NCI-H1930 (cell line): ENCODE results near the gene SLC5A2.
A peak's percentile ranks its signal among the peaks of the same experiment; 100 is the strongest.
"Not testable (repeated sequence)": the region's sequence is repeated elsewhere in the genome, so short reads cannot be mapped to it uniquely, and the experiment has no call there.

ENCODE experiments used
- DNase-seq, 2 experiments: peaks; one replicate each; lab custom pipeline; 2025; lab: John Stamatoyannopoulos, UW

Gene SLC5A2

DNA sequence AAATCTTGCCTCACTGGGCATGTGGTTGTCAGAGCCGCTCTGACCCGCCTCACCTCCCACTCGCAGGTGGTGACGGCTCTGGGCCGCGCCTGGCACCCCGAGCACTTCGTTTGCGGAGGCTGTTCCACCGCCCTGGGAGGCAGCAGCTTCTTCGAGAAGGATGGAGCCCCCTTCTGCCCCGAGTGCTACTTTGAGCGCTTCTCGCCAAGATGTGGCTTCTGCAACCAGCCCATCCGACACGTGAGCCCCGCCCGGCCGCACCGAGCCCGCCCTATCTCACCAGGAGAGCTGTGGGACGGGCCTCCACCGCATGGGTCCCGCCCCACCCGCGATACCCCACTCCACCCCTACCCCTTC is 7.0 kb upstream of the SLC5A2 start:
- no peak for DNase-seq

DNA sequence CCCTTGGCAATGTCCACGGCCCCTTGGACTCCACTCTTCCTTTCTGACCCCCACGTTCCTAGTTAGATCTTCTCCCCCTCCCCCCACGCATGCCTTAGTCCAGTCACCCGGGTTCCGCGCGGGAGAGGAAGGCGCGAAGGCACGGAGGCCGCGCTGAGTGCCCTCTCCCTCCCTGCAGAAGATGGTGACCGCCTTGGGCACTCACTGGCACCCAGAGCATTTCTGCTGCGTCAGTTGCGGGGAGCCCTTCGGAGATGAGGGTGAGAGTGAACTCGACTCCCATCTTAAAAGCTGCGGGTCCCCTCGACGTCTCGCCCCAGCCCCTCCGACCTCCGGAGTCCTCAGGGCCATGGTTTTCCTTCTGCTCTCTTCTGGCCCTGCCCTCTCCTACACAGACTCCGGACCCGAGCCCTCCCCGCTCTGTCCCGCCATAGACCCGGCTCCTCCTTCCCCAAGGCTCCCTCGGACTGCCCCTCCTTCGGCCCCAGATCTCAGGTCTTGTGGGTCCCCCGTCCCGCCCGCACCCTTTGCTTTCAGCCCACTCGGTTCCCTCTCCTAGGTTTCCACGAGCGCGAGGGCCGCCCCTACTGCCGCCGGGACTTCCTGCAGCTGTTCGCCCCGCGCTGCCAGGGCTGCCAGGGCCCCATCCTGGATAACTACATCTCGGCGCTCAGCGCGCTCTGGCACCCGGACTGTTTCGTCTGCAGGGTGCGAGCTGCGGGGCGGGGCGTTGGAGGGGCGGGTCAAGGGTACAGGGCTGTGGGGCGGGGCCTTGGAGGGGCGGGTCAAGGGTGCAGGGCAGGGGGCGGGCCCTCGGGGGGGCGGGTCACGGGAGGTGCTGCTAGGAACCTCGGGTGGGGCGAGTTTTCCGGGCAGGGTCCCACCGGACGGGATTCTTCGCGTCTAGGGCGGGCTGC is 6.4 kb upstream of the SLC5A2 start:
- peak; percentile 43 to 57 for DNase-seq

DNA sequence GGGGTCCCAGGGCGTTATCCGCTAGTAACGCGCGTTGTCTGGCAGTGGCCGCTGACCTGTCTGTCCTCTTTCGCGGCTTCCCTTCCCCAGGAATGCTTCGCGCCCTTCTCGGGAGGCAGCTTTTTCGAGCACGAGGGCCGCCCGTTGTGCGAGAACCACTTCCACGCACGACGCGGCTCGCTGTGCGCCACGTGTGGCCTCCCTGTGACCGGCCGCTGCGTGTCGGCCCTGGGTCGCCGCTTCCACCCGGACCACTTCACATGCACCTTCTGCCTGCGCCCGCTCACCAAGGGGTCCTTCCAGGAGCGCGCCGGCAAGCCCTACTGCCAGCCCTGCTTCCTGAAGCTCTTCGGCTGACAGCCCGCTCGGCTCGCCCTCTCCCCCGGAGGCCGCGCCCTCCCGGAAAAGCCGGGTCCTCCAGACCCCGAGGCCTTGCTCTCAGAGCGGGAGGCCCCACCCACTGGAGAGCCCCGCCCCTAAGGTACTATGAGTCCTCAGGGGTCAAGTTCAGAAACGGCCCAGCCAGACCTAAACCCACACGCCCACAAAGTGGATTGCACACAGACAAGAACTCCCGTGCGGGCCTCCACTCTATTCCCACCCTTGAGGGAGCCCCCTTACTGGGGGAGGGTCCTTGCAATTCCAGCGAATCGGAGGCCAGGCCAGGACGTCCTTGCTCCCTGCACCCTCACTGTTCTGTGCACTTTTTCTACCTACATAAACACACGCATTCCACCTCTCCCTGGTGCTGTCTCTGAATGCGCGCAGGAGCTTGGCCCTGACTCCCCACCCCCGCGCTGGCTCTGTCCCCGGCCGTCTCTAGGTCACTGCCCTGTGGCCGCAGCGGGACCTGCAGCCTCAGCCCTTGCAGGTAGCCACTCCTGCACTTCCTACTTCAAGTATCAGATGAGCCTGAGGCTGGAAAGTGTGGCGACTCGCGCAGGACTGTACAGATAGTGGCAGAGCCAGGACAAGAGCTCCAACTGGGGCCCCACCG is 5.4 kb upstream of the SLC5A2 start:
- DNase-seq = peak in 1 of 2 experiments; percentile 21

DNA sequence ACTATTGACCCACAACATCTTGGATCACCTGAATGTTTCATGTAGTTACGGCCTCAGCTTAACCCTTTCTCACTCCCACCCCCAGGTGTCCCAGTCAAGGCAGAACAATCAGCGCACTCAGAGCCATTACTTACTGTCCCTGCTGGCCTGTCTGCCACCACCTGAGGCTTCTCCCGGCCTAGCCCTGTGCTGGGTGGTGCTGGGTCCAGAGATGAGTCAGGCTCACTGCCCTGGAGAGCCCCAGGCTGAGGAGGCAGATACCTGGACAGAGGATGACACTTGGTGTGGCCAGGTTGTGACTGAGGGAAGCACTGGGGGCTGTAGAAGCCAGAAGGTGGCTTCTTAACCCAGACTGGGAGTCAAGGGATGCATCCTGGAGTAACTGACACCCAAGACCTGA is 4.0 kb upstream of the SLC5A2 start:
- DNase-seq = no peak

DNA sequence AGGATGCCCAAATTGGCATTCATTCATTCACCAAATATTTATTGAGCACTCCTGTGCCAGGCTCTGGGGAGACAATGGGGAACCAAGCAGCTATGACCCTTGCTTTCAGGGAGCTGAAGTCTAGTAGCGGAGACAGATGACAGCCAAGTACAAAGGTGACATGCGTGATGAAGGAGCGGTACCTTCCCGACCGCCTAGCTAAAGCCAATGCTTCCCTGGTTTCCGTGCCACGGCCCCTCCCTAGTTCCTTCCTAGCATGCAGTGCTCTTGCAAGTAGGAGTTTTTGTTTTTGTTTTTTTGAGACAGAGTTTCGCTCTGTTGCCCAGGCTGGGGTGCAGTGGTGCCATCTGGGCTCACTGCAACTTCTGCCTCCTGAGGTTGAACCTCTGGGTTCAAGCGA is 3.2 kb upstream of the SLC5A2 start:
- DNase-seq = no peak

DNA sequence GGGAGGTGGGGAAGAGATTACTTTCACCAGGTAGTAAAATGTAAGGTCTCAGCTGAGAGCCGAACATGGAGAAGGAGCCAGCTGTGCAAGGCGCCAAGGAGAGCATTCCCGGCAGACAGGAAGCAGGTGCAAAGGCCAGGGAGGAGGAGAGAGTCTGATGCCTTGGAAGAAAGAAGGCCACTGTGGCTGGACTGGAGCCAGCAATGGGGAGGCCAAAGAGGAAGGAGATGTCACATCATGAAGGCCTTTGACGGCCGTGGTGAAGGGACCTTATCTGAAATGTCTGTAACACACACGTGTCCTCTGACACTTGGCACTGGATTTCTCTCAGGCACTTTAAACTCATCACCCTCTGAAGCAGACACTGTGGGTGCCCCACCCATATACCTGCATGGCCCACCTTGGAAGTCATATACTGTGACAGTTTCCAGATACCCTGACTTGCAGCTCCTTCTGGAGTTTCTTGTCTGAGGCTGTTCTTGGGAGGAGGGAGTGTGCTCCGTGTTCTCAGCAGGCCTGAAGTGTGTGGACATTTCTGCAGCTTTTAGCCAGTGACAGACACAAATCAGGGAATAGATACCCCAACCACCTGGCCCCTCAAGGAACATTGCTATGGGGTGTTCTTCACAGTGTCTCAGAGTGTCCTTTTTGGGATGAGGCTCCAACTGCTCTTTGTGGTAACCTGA is 1.9 kb upstream of the SLC5A2 start:
- no peak for DNase-seq

DNA sequence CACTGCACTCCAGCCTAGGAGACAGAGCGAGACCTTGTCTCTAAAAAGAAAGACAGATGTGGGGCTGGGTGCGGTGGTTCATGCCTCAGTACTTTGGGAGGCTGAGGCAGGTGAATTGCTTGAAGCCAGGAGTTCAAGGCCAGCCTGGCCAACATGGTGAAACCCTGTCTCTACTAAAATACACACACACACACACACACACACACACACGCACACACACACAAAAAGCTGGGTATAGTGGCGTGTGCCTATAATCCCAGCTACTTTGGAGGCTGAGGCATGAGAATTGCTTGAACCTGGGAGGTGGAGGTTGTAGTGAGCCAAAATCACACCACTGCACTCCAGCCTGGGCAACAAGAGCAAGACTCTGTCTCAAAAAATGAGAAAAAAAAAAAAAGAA is 1.1 kb downstream of the SLC5A2 start:
- DNase-seq = not testable (repeated sequence)

DNA sequence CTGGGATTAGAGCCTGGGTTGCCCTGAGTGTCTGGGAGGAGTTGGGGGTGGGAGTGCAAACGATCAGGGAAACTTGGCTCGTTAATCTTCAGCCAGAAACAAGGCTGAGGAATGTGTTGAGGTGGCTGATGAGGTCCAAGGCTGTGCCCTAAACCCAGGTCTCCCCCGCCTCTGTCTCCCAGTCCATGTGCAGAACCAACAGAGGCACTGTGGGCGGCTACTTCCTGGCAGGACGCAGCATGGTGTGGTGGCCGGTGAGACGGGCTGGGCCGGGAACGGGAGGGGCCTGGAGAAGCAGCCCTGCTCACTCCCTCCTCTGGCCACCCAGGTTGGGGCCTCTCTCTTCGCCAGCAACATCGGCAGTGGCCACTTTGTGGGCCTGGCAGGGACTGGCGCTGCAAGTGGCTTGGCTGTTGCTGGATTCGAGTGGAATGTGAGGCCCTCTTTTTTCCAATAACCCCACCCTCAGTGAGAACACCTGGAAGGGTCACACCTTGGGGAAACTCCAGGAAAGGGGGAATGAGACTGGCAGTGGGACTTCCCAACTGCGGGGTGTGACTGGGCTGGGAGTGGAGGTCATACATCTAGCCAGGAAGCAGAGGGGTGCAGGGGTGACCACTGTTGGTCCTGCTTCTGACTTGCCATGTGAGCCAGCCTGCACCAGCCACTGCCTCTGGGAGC is 1.7 kb downstream of the SLC5A2 start:
- DNase-seq = no peak

DNA sequence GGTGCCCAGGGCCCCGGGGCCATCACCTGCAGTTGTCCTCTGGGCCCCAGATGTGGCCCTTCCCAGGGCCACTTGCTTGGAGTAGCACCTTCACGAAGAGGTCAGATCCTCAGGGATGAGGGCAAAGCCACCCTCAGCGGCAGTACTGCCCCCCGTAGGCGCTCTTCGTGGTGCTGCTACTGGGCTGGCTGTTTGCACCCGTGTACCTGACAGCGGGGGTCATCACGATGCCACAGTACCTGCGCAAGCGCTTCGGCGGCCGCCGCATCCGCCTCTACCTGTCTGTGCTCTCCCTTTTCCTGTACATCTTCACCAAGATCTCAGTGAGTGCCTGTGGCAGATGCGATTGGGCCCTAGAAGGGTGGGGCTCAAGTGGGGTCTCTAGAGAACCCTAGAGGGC is 2.6 kb downstream of the SLC5A2 start:
- DNase-seq = no peak

DNA sequence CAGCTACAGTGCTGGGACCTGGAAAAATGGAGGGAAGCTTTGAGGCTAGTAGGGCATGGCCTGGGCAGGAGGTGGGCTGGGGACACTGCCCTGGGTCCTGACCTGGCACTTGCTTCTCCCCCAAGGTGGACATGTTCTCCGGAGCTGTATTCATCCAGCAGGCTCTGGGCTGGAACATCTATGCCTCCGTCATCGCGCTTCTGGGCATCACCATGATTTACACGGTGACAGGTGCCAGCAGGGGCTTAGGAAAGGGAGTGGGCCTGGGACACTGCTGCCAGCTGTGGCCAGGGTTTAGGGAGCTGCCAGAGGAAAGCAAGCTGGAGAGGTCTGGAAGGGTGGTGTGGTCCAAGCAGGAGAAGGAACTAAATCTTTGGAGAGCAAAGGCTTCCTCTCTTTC is 3.1 kb downstream of the SLC5A2 start:
- DNase-seq = no peak

DNA sequence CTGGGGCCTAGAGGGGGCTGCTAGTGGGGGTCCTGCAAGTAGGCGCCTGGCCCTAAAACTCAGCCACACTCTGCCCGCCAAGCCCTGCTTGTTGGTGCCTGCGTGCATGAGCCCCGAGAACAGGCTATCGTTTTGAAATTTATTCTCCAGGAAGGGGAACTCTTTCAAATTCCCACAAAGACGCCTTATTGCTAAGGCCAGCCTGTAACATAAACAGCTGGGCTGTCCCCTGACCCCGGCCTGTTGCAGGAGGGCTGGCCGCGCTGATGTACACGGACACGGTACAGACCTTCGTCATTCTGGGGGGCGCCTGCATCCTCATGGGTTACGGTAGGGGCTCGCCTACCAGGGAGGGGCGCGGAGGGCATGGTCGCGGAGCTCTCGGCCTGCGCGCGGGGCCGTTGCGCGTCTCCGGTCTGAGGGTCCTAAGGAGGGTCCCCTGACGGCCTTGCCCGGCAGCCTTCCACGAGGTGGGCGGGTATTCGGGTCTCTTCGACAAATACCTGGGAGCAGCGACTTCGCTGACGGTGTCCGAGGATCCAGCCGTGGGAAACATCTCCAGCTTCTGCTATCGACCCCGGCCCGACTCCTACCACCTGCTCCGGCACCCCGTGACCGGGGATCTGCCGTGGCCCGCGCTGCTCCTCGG is 4.3 kb downstream of the SLC5A2 start:
- DNase-seq = no peak

DNA sequence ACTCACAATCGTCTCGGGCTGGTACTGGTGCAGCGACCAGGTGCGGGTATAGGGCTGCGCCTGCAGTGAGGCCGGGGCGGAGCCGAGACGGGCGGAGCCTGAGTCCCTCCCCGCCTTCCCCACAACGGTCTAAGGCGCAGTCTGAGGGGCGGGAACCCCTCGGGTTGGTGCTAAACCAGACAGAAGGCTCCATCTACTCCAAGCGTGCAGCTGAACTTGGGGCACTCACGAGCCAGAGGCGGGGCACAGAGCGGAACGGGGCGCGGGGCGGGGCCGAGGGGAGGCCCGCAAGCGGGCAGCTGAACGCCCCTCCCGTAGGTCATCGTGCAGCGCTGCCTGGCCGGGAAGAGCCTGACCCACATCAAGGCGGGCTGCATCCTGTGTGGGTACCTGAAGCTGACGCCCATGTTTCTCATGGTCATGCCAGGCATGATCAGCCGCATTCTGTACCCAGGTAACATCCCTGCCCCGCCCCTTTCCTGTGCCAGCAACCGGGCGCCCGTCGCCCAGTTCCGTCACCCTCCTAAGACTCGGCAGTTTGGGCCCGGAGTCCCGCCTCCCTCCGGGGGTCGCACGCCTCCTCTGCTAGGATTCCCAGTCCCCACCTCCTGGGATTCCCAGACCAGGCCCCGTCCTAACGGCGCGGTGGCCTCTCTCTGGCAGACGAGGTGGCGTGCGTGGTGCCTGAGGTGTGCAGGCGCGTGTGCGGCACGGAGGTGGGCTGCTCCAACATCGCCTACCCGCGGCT is 5.0 kb downstream of the SLC5A2 start:
- DNase-seq = peak; percentile 48 to 59

DNA sequence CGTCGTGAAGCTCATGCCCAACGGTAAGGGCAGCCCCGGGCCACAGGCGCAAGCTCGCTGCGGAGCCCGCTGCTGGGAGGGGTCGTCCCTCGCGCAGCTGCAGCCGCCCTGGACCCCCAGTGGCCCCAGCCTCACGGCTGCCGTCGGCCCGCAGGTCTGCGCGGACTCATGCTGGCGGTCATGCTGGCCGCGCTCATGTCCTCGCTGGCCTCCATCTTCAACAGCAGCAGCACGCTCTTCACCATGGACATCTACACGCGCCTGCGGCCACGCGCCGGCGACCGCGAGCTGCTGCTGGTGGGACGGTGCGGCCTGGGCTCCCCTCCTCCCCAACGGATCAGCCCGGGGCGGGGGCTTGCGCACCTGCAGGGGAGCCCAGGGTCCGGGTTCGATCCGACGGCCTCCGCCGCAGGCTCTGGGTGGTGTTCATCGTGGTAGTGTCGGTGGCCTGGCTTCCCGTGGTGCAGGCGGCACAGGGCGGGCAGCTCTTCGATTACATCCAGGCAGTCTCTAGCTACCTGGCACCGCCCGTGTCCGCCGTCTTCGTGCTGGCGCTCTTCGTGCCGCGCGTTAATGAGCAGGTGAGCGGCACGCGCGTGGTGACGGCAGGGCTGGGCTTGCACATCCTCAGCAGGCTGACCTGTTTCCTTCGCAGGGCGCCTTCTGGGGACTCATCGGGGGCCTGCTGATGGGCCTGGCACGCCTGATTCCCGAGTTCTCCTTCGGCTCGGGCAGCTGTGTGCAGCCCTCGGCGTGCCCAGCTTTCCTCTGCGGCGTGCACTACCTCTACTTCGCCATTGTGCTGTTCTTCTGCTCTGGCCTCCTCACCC is 5.8 kb downstream of the SLC5A2 start:
- no peak for DNase-seq

DNA sequence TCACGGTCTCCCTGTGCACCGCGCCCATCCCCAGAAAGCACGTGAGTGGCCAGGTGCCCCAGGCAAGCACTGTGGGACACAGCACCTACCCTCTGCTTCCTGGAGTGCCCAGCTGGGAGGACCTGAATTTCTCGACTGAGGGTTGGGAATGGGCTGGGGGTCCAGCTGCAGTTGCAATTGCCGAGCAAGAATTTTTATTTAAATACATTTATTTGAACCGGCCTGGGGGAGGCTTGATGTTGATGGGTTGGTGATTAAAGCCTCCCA is 6.3 kb downstream of the SLC5A2 start:
- DNase-seq = no peak

DNA sequence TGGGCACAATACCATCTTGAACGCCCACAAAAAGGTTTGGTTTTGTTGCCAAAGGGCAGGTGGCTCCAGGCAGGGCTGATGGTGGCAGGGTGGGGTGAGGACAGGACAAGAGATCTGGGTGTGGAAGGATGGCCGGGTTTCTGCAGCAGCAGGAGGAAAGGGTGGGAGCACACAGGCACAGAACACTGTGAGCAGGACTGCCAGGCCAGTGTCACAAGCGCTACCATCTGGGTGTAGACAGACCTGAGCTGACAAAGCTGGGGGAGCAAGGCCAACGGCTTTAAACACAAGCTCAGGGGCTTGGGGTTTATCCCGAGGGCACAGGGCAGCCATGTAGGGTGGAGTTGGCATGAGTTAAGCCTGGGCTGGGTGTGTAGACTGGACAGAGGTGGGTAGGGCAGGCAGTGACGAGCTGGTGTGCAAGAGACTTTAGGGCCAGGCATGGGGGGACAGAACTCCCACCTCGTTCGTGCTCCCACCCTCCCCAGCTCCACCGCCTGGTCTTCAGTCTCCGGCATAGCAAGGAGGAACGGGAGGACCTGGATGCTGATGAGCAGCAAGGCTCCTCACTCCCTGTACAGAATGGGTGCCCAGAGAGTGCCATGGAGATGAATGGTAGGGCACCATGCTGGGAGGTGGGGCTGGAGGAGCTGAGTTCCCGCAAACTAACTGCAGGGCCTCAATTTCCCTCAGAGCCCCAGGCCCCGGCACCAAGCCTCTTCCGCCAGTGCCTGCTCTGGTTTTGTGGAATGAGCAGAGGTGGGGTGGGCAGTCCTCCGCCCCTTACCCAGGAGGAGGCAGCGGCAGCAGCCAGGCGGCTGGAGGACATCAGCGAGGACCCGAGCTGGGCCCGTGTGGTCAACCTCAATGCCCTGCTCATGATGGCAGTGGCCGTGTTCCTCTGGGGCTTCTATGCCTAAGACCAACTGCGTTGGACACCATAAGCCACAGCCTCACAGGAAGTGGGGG is 7.0 kb downstream of the SLC5A2 start:
- DNase-seq = no peak

DNA sequence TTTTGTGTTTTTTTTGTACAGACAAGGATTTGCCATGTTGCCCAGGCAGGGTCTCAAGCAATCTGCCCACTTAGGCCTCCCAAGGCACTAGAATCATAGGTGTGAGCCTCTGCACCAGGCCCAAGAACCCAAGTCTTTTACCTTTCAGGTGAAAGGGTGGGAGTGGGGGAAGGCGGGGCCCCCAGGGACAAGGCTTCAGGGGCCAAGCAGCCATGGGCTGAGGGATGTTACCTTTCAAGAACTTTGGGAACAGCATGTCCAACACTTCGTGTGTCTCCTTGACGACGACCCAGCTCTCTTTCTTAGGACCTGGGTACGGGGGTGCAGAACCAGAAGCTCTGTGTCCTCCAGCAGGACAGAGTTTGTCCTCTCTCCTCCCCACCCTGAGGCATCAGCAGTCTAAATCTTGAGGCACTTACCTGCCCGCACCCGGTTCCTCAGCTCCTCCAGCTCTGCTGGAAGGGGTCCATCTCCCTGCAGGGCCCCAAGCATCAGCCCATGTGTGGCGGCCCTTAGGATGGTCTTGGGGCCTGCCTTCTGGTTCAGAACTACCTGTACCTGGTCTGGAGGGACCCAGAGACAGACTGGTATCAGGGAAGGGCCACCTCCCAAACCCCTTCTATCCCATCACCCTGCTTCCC is 9.0 kb downstream of the SLC5A2 start:
- no peak for DNase-seq

DNA sequence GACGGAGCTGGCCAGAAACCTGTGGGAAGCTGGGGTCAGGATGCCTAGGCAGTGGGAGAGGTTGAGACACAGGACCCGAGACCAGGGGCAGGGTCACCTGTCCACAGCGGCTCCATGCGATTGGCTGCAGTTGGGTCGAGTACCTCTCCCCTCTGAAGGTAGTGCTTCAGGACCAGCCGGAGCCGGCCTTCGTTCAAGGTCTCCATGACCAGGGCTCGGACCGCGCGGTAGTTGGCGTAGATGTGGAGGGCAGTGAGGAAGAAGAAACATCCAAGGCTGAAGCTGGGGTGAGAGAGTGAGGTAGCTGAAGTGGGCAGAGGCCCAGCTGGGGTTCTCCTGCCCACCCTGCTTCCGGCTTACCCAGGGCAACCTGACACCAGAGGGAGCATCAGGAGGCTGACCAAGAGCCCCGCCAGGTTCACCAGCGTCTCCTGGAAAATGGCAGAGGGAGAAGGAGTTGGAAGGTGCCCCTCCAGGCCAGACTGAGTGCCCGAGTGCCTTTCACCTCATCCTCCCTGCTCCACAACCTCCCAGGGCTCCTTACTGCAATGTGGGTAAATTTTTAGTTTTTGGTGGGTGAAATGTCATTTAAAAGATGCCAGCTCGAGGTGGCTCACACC is 10.7 kb downstream of the SLC5A2 start:
- DNase-seq = no peak

DNA sequence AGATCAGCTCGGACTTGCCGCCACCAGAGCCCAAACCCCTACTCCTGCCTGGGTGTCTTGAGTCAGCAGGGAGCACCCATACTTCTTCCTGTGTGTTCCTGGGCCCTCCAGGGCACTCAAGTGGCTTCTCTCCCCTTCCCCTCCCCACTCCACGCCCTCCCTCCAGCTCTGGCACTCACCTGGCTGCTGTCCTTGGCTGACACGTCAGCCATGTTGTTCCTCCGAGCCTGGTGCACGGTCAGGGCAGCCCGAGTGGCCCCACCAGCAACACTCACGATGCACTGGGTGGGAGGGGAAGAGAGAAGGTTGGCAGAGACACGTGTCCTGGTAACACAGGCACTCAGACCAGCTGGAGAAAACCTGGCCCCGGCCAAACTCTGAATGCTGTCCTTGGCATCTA is 13.7 kb downstream of the SLC5A2 start:
- no peak for DNase-seq
